HuH-7.5 (cell line): Measurements from ENCODE around the gene KCNAB3.

ENCODE experiments used
- DNase-seq: peaks from one replicate; pipeline ENCODE4 v3.0.0; 2011; ENCODE audit warnings: low spot score

KCNAB3 gene

GRCh38 chr17:7878234-7878633 is 51.4 kb downstream of the KCNAB3 start:
- DNase-seq = no peak

GRCh38 chr17:7875804-7876370 is 53.8 kb downstream of the KCNAB3 start:
- no peak for DNase-seq

- DNase-seq = no peak
Measured at GRCh38 chr17:7873051-7873450, 56.6 kb downstream of the KCNAB3 start.
